Head of caudate nucleus (tissue), 42 donors: Measurements from ENCODE around the gene CDC25B.
A peak's percentile ranks its signal among the peaks of the same experiment; 100 is the strongest.

Experiments used
- DNase-seq, 42 donors: peaks; one replicate each; pipeline versions ENCODE4 v3.0.0 to v3.0.0-alpha.2; 2020 to 2021; ENCODE audit warnings: mixed read lengths in 7 of 42
- intact Hi-C: fragments of 100-400 bp; cut with DNase I; formaldehyde crosslinking; loops from one replicate; pipeline ENCODE4 v1.15.0; 2022

CDC25B gene

DNA sequence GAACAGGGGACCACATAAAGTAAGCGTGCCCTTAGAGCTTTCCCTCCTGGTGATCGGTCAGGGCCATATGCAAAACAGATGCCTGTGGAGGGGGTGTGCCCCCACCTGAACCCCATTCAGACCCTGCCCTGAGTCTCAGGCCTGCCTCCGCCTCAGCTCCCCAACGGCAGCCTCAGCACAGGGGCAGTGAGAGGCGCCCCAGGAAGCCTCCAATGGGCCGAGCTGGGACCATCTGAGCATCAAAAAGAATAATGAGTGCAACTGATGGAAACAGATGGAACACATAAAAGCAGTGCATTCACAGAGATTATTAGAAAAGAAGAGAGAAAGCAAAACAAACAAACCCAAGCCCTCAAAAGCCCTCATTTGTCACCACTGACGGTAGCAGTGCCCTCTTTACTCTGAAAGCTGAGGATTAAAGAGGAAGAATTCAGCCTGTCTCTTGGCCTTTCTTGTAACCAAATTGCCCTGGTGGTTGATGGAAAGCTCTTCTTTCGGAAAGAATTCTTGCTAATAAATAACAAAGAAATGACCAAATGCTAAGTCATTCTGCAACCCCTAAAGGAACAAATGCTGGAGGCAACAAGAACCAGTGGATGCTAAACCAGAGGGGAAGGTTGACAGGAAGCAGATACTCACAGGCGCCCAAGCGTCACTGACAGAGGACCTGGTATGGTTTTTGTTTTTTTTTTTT lies 35.3 kb upstream of the CDC25B start:
- intact Hi-C loops: no loop called here
- DNase-seq: no peak

DNA sequence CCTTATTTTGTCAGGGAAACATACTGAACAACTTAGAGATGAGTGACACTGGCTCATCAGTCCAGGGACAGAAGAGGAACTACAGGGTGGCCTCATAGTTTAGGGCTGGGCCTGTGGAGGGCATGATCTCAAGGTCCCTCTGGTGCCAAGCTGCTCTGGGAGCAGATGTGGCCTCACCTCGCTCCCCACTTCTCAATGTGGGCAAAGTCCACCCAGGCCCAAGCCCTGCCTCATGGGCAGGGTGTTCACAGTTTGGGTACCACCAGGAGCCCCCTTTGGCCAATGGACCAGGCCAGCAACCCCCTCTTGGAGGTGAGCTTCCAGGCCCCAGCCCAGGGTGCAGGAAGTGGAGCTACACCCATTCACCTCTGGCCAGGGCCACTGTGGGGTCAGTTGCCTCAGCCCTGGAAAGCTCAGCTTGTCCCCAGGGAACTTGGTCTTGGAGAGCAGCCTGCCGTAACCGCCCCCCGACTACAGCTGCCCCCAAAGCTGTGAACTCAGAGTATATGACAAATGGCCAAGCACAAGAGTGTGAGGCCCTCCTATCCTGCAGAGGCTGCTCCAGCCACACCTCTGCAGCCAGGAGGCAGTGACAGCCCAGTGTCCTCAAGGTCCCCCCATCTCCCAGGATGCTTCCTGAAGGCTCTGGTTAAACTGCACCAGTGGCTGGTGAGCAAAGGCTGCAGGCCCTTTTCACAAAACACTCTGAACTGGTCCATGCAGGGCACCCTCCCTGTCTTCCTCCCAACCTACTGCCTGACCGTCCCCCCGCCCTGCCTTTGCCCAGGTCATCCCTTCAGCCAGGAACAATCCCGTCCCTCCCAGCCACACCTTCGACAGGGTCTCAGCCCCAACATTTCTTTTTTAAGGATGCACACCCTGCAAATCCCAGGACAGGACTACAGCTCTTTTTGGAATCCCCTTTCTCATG lies 32.2 kb upstream of the CDC25B start:
- DNase-seq: no peak
- intact Hi-C loops: no loop called here

DNA sequence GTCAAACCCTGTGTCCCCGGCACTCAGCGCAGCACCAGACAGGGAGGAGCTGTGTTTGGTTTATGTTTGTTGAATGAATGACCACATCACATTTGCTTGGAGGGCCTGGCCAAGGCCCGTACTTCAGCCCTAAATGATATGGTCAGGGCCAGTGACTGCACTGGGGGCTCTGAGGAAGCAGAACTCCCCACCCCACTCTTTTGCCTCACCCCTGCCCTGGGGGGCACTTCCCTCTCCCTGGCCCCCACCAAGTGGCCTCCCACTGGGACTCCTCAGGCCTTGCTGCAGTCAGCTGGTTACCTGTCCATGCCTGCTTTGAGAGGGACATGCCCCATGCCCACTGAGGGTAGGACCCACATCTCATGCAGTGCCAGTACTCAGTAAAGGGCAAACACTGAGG lies 31.5 kb upstream of the CDC25B start:
- intact Hi-C loops: no loop called here
- DNase-seq: no peak

DNA sequence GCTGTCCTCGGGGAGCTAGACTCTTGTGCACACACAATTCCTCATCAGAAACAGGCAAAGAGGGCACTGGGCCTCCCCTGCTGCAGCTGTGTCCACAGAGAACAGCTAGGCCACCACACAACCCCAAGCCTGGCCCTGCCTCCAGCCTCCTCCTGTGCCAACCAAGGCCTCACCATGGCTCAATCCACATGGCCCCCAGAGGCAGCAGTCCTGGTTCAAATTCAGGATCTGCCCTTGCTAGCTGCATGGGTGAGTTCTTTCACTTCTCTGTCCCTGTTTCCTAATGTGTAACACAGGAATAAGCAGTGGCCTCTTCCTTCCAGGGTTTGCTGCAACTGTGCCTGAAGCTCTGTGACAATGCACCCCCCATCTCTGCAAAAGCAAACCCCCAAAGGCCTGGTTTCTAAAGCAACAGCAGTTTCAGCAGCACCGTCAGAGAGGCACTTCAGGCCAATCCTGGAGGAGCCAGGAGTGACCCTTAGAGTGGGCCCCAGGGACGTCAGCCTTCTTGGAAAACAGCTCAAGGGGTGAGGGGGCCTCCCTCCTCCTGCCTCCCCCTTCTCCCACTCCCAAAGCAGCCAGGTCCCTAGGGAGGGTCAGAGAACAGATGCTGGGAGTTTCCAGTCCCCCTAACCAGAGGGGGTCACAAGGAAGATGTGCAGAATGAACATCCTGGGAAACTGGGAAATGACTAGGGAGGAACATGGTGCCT lies 30.8 kb upstream of the CDC25B start:
- intact Hi-C loops: no loop called here
- DNase-seq: no peak

DNA sequence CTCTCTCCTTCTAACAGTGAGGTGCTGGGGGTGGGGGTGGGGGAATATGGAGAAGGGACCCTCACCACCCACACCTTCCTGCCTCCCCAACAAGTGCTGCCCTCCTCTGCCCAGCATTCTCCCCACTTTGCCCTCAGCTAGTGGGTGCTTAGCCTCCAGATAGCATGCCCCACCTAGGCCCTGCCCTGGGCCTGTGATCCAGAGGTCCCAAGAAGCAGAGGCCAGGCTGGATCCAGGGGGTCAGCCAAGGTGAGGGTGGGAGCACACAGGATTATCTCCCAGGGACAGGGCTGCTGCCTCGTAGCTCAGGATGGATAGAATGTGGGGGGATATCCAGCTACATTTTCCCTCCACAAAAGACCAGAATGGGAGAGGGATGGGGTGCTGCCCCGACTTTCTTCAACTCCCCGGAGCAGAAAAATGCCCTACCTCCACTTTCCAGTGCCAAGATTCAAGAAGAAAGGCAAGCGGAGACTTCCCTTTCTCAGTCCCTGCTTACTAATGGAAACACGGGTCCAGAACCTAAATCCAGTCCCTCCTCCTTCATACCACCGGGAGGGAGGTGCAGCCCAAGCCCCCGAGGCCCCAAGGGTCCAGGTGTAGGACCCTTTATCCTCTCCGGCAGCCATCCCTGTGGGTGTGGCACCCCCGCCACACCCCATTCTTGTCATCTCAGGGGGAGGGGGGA lies 29.5 kb upstream of the CDC25B start:
- intact Hi-C loops: no loop called here
- DNase-seq: no peak

DNA sequence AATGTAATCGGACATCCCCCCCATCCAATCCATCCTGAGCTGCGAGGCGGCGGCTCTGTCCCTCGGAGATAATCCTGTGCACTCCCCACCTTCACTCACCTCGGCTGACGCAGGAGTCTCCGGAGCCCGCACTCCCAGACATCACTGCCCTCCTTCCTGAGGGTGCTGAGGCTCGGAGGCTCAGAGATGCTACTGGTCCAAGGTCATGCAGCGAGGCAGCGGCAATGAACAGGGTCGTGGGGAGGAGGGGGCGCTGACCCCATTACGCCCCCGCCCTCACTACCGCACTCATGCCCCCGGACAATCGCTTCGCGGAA lies 29.0 kb upstream of the CDC25B start:
- intact Hi-C loops: no loop called here
- peak in 1 of 42 donors; percentile 43 for DNase-seq

DNA sequence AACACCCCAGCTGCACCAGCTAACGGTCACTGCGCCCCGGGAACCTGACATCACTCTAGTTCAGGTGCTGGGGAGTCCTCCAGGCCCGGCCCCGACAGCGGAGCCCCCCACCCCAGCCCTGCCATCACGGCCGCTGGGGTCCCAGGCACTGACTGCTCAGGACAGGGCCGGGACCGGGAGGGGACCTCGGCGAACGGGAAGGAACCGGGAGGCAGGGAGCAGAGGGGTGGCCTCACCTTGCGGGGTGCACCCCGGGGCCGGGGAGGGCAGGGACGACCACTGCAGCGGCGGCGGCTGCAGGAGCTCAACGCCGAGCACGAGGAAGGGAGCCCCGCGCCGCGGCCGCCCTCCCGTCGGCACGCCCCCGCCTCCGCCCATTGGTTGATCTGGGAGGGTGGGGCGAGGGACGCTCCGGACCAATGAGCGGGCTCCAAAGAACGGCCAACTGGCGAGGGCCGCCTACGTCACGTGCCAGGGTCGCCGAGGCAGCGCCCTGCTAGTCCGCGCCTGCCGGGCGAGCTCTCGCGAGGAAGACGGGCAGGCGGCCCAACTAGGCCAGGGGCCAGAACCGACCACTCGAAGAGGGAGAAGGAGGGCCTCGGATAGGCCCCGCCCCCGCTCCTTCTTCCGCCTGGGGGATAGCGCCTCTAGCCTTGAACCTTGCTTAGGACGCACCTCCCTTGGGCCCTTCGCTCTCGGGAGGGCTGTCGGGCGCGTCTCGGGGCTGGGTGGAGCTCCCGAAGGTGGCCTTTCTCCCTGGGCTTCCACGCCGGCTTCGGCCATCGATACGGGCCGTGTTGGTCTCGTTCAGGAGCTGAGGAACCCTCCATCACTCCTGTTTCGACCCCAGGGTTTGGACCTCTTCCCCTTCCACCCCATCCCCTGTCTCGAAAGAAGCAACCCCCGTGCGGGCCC lies 28.4 kb upstream of the CDC25B start, which contains the start of gene ADISSP:
Gene ADISSP (minus strand): TSS at position 327 of the 915 bp plus-strand sequence. CDS start 7,653 bp downstream, outside the sequence.
- intact Hi-C loops: loop anchor here (2.0 kb wide), 1 partner anchor 53 kb away; the partner anchor contains the start of gene AP5S1
- DNase-seq: peak; percentile 98 to 100 (median 99)

DNA sequence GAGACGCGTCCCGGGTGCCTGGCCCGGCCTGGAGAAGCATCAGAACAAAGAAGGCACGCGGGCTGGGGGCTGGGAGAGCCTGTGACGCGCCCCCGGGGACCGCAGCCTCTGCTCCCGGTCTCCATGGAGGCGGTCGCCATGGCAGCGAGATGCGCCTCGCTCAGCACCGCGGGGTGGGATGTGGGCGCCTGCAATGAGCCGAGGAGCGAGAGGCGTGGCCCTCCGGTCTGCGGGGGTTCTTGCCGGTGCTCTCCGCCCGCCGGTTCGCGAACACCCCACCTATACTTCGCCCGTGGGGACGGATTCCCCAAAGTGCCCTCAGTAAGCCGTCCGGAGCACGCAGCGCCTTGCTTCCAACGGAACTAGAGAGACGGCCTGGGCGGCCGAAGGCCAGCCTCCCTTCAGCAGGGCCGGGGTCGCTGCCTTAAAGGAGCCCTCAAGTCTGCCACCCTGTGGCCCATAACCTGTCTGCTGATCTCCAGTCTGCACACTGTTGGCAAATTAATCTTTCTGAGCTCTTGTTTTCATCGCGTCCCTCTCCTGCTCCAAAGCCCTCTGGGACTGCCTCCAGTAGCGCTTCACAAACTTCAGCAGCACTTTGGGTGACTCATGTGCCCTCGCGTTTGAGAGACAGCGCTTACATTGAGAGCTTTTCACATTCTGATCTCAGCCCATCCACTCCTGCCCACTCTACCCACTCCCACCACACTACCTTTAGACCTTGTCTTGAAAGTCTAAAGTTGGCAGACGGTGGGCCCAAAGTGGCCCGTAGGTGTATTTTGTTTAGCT lies 27.6 kb upstream of the CDC25B start:
- peak; percentile 77 to 96 (median 90) for DNase-seq
- intact Hi-C loops: loop anchor here (2.0 kb wide), 1 partner anchor 52 kb away; the partner anchor contains the start of gene AP5S1

DNA sequence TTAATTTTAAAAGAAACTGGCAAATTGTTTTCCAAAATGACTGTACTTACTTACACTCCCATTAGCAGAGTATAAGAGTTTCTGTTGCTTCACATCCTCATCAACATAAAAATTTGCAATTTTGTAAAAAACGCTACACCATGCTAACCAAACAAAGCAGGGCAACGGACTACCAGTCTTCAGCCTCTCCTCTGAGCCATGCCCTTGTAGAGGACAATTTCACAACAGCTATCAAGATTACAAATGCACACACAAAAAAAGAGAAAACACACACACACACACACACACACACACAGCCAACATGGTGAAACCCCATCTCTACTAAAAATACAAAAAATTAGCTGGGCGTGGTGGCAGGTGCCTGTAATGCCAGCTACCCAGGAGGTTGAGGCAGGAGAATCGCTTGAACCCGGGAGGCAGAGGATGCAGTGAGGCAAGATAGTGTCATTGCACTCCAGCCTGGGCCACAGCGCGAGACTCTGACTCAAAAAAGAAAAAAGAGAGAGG lies 24.5 kb upstream of the CDC25B start:
- no peak for DNase-seq
- intact Hi-C loops: no loop called here

DNA sequence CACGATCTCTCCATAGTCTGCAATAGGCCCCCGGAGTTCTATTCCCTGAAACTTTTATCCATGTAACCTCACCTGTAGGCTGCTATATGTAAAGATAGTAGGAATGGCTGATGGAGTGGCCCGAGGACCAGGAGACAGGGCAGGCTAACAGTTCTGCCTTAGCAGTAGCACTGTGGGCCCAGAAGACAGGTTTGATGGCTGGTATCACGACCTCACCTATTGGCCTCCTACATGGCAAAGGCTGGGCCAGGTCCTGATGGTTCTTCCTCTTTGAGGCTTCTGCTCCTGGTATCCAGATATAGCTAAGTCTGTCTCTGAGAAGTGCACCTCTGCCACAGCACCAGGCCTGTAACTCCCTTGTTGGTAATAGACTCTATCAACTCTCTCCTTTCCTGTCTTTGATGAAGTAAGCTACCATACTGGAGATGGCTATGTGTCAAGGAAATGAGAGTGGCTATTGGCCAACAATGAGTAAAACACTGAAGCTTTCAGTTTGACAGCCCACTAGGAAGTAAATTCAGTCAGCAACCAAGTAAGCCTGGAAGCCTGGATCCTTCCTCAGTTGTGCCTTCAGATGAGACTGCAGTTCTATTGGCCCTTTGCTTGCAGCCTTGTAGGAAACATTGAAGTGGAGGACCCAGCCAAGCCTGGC lies 20.5 kb upstream of the CDC25B start:
- intact Hi-C loops: no loop called here
- no peak for DNase-seq

DNA sequence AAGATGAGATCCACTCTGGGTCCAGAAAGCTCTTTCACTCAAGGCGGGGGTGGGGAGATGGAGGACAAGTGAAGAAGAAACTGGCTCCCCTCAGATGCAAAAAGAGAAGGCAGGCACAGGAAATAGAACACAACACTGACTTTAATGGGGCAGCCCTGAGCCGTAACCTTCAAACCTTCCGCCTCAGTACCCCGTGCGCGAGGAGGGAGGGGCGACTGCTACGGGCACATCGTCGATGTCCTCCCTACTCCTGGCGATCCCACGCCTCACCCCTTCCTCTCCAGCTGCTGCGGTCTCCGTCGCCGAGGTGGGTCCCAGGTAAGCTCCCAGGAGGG lies 18.8 kb upstream of the CDC25B start:
- intact Hi-C loops: no loop called here
- DNase-seq: no peak

DNA sequence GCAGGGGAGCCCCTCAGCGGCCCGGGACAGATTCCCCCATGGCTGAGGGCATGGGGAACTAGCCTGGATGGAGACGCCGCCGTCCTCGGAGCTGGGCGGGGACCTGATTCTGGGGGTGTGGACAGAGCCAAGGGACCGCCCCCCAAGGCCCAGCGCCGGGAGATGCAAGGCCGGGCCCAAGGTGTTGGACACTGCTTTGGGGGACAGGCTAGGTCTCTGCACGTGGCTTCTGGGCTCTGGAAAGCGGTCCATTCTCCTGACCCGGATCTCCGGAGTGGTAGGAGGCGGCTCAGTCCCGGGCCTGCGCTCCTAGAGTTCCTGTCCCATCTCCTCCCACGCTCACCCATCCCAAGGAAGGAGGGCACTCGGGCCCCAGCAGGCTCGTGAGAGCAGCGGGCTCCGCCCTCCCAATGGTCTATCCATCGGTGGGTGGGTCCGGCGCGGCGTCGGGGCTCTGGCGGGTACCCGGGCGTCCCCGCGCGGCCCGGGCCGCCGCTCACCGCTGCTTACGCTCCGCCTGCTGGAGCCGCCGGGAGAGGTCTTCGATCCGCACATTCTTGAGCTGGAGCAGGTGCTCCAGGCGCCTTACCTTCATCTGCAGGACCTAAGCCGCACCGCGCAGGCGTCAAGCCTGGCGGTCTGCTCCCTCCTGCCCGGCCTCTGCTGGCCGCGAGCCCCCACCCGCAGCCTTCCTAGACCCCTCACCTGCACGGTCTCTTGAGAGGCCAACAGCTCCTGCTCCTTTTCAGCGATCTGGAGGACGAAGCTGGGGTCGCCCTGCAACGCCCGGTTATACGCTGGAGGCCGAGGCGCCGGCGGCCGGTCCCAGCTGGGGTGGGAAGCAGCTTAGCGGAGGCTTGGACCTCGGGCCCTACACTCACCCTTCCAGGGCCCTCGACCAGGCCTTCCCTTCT lies 18.1 kb upstream of the CDC25B start:
- intact Hi-C loops: no loop called here
- DNase-seq: peak in 17 of 42 donors; percentile 31 to 70 (median 54)

DNA sequence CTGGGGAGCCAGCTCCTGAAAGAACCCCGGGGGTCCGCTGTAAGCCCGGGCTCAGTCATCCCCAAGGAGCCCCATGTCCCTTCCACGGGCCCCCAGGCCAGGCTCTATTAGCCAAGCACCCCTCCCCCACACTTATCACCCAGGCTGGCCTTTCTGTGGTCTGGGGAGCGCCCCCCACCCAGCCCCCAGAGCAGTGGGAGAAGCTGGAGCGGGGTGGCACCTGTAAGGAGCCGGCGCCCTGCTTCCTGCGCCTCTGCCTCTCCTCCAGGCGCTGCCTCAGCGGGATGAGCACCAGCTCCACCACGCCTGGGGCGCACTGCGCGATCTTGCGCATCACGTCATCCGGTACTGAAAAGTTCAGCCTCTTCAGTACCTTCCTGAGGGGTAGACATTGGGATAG lies 17.1 kb upstream of the CDC25B start:
- peak in 37 of 42 donors; percentile 38 to 87 (median 68) for DNase-seq
- intact Hi-C loops: no loop called here

DNA sequence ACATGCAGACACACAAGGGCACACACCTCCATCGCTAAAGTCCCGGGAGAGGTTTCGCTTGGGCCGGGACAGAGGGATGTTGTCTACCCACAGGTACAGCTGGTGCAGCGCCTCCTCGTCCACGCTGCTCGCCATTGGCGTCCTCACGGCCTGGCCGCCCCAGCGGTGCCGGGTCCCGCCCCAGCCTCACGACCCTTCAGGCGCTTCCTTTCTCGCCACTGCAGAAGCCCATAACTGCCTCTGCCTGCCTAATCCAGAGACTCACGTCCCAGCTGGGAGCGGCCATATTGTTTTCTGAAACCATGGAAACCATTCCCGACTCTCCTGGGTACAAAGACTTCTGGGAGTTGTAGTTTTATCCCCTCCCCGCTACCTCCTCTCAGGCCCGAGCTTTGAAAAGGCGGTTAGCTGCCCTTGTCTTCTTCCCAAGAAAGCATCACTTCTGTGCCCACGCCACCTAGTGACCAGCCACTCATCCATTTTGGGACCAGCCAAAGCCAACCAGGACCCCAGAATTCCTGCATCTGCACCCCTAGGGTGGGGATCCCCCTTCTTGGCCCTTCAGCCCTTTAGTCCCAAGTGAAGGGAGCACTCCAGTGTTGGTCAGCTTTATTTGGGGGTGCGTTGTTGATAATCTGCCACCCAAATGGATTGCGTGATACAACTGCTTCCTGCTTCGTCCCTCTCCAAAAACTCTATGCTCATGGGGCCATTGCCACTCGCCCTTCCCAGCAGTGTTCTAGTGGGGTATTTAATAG lies 14.8 kb upstream of the CDC25B start, which contains the start of gene SPEF1:
Gene SPEF1 (minus strand): TSS at position 296 of the 758 bp plus-strand sequence. CDS start 161 bp downstream, at position 135.
- intact Hi-C loops: loop anchor here (10.0 kb wide), 1 partner anchor 233 kb away; the partner anchor contains the start of gene RNF24

DNA sequence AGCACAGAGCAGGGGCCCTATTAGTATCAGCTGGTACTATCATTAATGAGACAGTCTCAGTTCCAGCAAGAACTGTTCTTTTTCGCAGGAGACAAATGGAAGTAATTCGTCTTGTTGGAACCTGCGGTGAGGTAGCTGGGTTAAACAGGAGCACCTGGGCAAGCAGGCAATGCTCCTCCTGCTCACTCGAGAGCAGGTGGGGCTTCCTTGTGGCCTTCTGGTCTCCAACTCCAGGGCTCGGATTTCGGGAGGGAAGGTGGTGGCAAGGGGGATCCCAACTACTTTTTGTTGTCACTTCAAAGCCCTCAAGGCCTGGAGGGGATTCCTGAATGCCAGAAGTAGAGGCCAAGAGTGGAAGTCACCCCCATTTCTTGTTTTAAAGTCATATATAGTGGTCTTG lies 13.5 kb upstream of the CDC25B start:
- intact Hi-C loops: loop anchor here (10.0 kb wide), 1 partner anchor 232 kb away; the partner anchor contains the start of gene RNF24
- no peak for DNase-seq

More for the DNA sequence above, 14.8 kb upstream of the CDC25B start, which contains the start of gene SPEF1:
- peak; percentile 63 to 95 (median 85) for DNase-seq
